ENCODE results near the gene MAP3K5. TPM values are rescaled to one million over a fixed set of nuclear protein-coding genes. Genes with fewer than 3 reads are reported as not detected.
"Not testable (repeated sequence)": the region's sequence is repeated elsewhere in the genome, so short reads cannot be mapped to it uniquely, and the experiment has no call there.

Gene MAP3K5
- total RNA-seq, 4 donors from 2014 or later = 19.4 to 36.1 (median 21.1) TPM

DNA sequence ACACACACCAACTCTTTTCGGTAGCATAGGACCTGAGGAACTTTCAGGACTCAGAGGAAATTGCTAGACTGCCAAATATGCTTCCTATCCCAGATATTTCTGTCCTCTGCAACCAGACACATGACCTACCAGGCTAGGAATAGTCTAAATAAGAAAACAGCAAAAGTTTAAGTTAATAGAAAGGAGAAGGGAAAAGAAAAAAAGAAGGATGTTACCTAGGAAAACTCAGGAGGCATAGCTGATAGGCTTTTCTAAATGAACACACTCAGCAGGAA, 74.6 kb downstream of the MAP3K5 start:
- DNase-seq (ENCODE audit: low spot score in 2 of 2) = no peak
- peaks cover 18% of the 10 kb centered on the region for H3K4me1 ChIP-seq
- WGBS = 16% methylated on average over 1 of the region's 1 CpG
- H3K4me3 ChIP-seq = no peak overlapping the region
- no peaks in the 10 kb centered on the region for H3K27me3 ChIP-seq
- TF ChIP-seq, protein P1, sequence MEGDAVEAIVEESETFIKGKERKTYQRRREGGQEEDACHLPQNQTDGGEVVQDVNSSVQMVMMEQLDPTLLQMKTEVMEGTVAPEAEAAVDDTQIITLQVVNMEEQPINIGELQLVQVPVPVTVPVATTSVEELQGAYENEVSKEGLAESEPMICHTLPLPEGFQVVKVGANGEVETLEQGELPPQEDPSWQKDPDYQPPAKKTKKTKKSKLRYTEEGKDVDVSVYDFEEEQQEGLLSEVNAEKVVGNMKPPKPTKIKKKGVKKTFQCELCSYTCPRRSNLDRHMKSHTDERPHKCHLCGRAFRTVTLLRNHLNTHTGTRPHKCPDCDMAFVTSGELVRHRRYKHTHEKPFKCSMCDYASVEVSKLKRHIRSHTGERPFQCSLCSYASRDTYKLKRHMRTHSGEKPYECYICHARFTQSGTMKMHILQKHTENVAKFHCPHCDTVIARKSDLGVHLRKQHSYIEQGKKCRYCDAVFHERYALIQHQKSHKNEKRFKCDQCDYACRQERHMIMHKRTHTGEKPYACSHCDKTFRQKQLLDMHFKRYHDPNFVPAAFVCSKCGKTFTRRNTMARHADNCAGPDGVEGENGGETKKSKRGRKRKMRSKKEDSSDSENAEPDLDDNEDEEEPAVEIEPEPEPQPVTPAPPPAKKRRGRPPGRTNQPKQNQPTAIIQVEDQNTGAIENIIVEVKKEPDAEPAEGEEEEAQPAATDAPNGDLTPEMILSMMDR (IDR thresholded peaks at IDR 0.05) = no peak
- TF ChIP-seq POLR2AphosphoS5 (IDR thresholded peaks at IDR 0.05) = no peak
- no peak for TF ChIP-seq EP300 (IDR thresholded peaks at IDR 0.05)
- no peaks in the 10 kb centered on the region for H3K36me3 ChIP-seq
- H3K27ac ChIP-seq = no peak overlapping the region
- no peaks in the 10 kb centered on the region for H3K9me3 ChIP-seq

DNA sequence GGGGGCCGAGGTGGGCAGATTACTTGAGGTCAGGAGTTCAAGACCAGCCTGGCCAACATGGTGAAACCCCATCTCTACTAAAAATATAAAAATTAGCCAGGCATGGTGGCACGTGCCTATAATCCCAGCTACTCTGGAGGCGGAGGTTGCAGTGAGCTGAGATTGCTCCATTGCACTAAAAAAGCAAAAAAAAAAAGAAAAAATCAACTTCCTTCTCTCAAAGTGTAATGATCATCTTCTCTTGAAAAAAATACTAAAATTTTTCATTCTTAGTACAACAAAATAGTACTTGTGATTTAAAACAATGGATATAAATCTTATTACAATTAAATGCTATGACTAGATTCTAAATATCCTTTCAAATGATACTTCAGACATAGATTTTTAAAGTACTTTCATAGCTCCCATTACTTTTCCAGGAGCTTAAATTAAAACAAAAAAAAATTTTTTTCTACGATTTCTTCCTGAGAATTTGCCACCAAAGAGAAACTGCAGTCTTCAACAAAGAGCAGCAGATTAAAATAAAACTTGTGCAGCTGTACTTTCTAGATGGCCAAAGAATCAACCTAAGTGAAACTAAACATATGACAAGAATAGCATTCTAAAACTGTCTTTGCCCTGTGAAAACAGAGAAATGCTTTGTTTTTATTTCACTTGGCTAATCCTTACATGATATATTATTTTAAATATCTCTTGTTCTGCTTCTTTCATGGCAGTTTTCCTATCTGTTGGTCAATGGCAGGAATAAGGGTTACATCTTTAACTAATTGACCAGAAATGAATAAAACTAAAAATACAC, 75.2 kb downstream of the MAP3K5 start:
- H3K27ac ChIP-seq = no peak overlapping the region
- TF ChIP-seq EP300 (IDR thresholded peaks at IDR 0.05) (no peak), POLR2AphosphoS5 (IDR thresholded peaks at IDR 0.05) (no peak), POLR2A (IDR thresholded peaks at IDR 0.05) (no peak)
- TF ChIP-seq, protein P1 (IDR thresholded peaks at IDR 0.05) = no peak
- no peaks in the 10 kb centered on the region for H3K36me3 ChIP-seq
- no peak for DNase-seq (ENCODE audit: low spot score in 2 of 2)
- no peaks in the 10 kb centered on the region for H3K9me3 ChIP-seq
- H3K27me3 ChIP-seq = no peaks in the 10 kb centered on the region
- WGBS = 58% methylated on average over 4 of the region's 4 CpGs
- peaks cover 18% of the 10 kb centered on the region for H3K4me1 ChIP-seq
- no peak overlapping the region for H3K4me3 ChIP-seq

DNA sequence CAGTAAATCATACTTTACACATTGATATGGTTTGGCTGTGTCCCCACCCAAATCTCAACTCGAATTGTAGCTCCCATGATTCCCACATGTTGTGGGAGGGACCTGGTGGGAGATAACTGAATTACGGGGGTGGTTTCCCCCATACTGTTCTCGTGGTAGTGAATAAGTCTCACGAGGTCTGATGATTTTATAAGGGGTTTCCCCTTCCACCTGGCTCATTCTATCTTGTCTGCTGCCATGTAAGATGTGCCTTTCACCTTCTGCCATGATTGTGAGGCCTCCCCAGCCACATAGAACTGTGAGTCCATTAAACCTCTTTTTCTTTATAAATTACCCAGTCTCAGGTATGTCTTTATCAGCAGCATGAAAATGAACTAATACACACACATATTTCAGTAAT, 79.6 kb downstream of the MAP3K5 start:
- H3K4me1 ChIP-seq = peaks cover 21% of the 10 kb centered on the region
- not testable (repeated sequence) for H3K4me3 ChIP-seq; H3K36me3 ChIP-seq; H3K27ac ChIP-seq; H3K27me3 ChIP-seq; DNase-seq (ENCODE audit: low spot score in 2 of 2); H3K9me3 ChIP-seq
- WGBS = 89% methylated on average over 4 of the region's 4 CpGs

DNA sequence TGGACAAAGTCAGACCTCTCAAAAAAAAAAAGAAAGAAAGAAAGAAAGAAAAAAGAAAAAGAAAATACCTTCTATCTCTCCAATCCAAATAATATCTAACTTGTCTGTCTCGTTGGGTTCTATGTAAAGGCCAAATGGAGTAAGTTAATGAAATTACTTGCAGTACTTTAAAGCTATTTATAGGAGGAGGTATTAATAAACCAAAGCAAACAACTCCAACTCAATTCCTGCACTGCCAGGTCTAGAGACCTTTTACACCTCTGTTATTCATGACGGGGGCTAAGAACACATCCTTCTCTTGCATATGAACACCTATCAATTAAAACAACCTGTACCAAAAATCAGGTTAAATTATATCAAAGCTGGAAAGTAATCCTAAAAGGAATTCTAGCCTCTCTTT, 80.6 kb downstream of the MAP3K5 start:
- no peak for TF ChIP-seq POLR2A (IDR thresholded peaks at IDR 0.05)
- TF ChIP-seq EP300 (IDR thresholded peaks at IDR 0.05) = no peak
- no peak for TF ChIP-seq POLR2AphosphoS5 (IDR thresholded peaks at IDR 0.05)
- TF ChIP-seq, protein P1 (IDR thresholded peaks at IDR 0.05) = no peak
- DNase-seq (ENCODE audit: low spot score in 2 of 2) = no peak
- Histone ChIP-seq H3K36me3 (no peaks in the 10 kb centered on the region), H3K27me3 (no peaks in the 10 kb centered on the region), H3K9me3 (no peaks in the 10 kb centered on the region), H3K4me3 (no peak overlapping the region), H3K4me1 (peaks cover 13% of the 10 kb centered on the region), H3K27ac (no peak overlapping the region)
- WGBS = 92% methylated on average over 2 of the region's 2 CpGs

DNA sequence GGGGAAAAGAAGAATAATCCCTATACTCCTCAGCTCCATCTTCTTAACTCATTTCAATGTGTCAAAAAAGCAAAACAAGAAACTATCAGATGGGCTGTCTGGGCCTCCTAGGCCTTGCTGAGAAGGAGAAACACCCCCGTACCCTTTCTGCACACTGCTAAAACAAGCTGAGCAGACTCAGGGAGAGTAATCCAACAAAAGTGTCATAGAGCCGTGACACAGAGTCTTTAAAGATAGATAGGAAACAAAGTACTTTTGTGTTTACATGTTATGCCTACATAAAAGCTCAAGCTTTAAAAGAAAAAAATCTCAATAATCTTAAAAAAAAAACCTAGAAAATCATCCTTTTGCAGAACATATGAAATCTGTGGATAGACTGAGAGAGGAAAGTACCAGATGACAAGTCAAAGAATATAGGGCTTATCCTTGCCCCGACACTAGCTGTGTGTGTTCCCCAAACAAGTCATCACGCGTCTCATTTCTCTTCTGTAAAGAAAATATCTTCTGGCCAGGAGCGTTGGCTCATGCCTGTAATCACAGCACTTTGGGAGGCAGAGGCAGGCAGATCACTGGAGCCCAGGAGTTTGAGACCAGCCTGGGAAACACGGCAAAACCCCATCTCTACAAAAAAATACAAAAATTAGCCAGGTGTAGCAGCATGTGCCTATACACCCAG, 81.3 kb downstream of the MAP3K5 start:
- peaks cover 7% of the 10 kb centered on the region for H3K4me1 ChIP-seq
- H3K36me3 ChIP-seq = no peaks in the 10 kb centered on the region
- 63% methylated on average over 7 of the region's 7 CpGs for WGBS
- no peaks in the 10 kb centered on the region for H3K27me3 ChIP-seq
- H3K4me3 ChIP-seq = no peak overlapping the region
- DNase-seq (ENCODE audit: low spot score in 2 of 2) = no peak
- H3K9me3 ChIP-seq = no peaks in the 10 kb centered on the region
- H3K27ac ChIP-seq = no peak overlapping the region
- TF ChIP-seq EP300 (IDR thresholded peaks at IDR 0.05) (no peak), POLR2A (IDR thresholded peaks at IDR 0.05) (no peak), POLR2AphosphoS5 (IDR thresholded peaks at IDR 0.05) (no peak)
- TF ChIP-seq, protein P1 (IDR thresholded peaks at IDR 0.05) = no peak

Measured in suprapubic skin (tissue), 4 donors.